Endothelial cell (in vitro differentiated cells): Measurements from ENCODE around the gene DENND10. TPM values are rescaled to one million over a fixed set of nuclear protein-coding genes. Genes with fewer than 3 reads are reported as not detected.

Experiments used
- DNase-seq: peaks from one replicate; pipeline ENCODE4 v3.0.0; 2021; ENCODE audit warnings: low spot score
- H3K27ac Mint-ChIP-seq: one replicate; pipeline ENCODE4 v1.8.0; 2021; ENCODE audit warnings: mixed read lengths, inconsistent platforms; ENCODE audit not compliant: unreplicated experiment
- H3K27me3 Mint-ChIP-seq: one replicate; pipeline ENCODE4 v1.8.0; 2021; ENCODE audit warnings: mild to moderate bottlenecking, moderate library complexity, mixed read lengths, inconsistent platforms; ENCODE audit not compliant: unreplicated experiment
- H3K36me3 Mint-ChIP-seq: one replicate; pipeline ENCODE4 v1.8.0; 2021; ENCODE audit warnings: mild to moderate bottlenecking, low read depth, mixed read lengths, inconsistent platforms; ENCODE audit not compliant: unreplicated experiment
- H3K4me1 Mint-ChIP-seq: one replicate; pipeline ENCODE4 v1.8.0; 2021; ENCODE audit warnings: mild to moderate bottlenecking, mixed read lengths, inconsistent platforms; ENCODE audit not compliant: unreplicated experiment
- H3K4me3 Mint-ChIP-seq: one replicate; pipeline ENCODE4 v1.8.0; 2021; ENCODE audit warnings: mild to moderate bottlenecking, mixed read lengths, inconsistent platforms; ENCODE audit not compliant: unreplicated experiment
- H3K9me3 Mint-ChIP-seq: one replicate; pipeline ENCODE4 v1.8.0; 2021; ENCODE audit warnings: mixed read lengths, inconsistent platforms; ENCODE audit not compliant: unreplicated experiment
- total RNA-seq: library from RNA; stranded (reverse); fragmentation: NEBNext Ultra II Directional; extraction: Animal tissue kit (Norgen Biotek cat#: 25700); gene quantifications from one replicate; pipeline ENCODE4 v1.2.1, GENCODE V29; 2021; ENCODE audit not compliant: unreplicated experiment
- TF ChIP-seq, protein P1 (sequence below): fragments of 200-600 bp; sonication (generic); IDR thresholded peaks from one replicate; pipeline ENCODE4 v1.5.0; 2021; ENCODE audit warnings: antibody characterized with exemption; ENCODE audit not compliant: unreplicated experiment

The DENND10 gene
- total RNA-seq, 1 donor from 2014 or later: 40.6 TPM

DNA sequence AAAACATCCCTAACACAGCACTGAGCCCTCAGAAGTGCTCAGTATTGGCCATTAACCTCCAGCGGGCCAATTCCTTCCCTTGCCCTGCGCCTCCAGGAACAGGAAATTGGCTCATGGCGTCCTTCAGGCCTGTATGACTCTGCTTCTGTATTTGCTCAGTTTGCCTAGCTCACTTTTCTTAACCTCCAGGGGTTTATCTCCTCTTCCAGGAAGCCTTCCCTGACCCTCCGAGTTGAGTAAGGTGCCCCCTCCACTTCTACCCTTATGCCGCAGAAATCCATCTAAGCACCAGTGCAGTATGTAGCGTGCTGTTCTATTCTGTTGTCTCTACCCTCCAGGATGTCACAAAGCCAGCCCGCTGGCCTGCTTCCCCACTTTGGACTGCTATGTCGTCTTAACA is 62.7 kb downstream of the DENND10 start:
- peaks cover 22% of the 10 kb centered on the region for H3K4me1 Mint-ChIP-seq
- H3K9me3 Mint-ChIP-seq: no peaks in the 10 kb centered on the region
- TF ChIP-seq, protein P1, sequence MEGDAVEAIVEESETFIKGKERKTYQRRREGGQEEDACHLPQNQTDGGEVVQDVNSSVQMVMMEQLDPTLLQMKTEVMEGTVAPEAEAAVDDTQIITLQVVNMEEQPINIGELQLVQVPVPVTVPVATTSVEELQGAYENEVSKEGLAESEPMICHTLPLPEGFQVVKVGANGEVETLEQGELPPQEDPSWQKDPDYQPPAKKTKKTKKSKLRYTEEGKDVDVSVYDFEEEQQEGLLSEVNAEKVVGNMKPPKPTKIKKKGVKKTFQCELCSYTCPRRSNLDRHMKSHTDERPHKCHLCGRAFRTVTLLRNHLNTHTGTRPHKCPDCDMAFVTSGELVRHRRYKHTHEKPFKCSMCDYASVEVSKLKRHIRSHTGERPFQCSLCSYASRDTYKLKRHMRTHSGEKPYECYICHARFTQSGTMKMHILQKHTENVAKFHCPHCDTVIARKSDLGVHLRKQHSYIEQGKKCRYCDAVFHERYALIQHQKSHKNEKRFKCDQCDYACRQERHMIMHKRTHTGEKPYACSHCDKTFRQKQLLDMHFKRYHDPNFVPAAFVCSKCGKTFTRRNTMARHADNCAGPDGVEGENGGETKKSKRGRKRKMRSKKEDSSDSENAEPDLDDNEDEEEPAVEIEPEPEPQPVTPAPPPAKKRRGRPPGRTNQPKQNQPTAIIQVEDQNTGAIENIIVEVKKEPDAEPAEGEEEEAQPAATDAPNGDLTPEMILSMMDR: no peak
- H3K27me3 Mint-ChIP-seq: peaks cover 5% of the 10 kb centered on the region
- peaks cover 26% of the 10 kb centered on the region for H3K36me3 Mint-ChIP-seq
- H3K27ac Mint-ChIP-seq: peak overlapping the region; percentile 67
- peak; percentile 16 for DNase-seq
- H3K4me3 Mint-ChIP-seq: peak overlapping the region; percentile 86

DNA sequence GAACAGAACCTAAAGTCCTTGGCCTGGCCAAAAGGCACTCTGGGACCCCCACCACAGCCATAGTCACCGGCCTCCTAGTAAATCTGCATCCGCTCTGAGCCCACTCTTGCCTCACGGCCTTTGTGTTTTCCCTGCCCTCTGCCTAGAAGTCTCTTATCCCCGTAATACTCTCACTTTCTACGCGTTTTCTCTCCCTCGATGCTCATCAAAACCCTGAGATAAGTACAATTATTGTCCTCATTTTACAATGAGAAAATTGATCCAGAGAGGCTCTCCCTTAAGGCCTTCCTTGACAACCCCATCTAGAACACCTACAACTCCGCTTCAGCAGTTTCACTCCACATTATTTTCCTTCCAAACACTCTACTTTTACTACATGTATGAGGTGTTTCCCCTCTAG is 63.1 kb downstream of the DENND10 start:
- Mint-ChIP-seq H3K27ac (peak overlapping the region; percentile 67), H3K9me3 (no peaks in the 10 kb centered on the region), H3K4me1 (peaks cover 22% of the 10 kb centered on the region), H3K36me3 (peaks cover 27% of the 10 kb centered on the region), H3K27me3 (peaks cover 5% of the 10 kb centered on the region), H3K4me3 (peak overlapping the region; percentile 86)
- TF ChIP-seq, protein P1: no peak
- no peak for DNase-seq

DNA sequence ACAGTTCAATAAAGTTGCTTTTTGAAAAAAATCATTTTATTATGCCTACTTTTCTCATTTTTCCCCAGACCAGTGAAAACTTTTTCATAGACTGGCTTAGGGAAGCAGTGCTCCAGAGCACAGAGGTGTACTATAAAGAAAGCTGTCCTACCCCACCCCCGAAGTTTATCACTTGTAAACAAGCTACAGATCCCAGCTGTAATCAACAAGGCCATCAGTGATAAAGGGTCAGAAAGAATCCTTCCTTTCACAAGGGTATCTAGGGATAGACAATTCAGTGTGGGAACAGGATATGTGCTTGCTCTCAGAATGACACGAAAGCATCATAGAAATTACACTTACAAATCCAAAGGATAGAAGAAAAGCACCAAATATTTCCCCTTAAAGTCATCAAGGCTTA is 70.2 kb downstream of the DENND10 start:
- Mint-ChIP-seq H3K27me3 (peaks cover 7% of the 10 kb centered on the region), H3K27ac (no peak overlapping the region)

DNA sequence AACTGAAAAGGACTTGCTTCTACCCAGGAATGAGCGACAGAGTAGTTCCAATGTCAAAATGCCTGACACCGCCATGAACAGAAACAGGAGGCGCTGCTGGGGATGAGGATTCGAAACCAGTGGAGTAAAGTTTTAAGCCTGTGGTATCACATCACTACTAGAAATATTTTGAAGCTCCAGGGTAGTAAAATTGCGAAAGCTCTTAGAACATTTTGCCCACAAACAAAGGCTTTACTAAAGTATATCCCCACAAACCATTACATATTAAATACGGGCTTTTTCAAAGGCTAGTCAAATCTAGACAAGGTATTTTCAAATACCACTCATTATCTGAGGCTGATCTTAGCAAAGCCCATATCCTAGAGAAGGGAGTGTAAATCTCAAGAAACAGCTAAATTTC is 72.3 kb downstream of the DENND10 start:
- Mint-ChIP-seq H3K4me3 (peak overlapping the region; percentile 52), H3K27me3 (peaks cover 7% of the 10 kb centered on the region), H3K4me1 (peaks cover 16% of the 10 kb centered on the region), H3K27ac (peak overlapping the region; percentile 27), H3K36me3 (peaks cover 20% of the 10 kb centered on the region), H3K9me3 (no peaks in the 10 kb centered on the region)
- TF ChIP-seq, protein P1: no peak
- no peak for DNase-seq

More for the DNA sequence above, 70.2 kb downstream of the DENND10 start:
- TF ChIP-seq, protein P1: no peak
- peaks cover 32% of the 10 kb centered on the region for H3K36me3 Mint-ChIP-seq
- no peak overlapping the region for H3K4me3 Mint-ChIP-seq
- H3K9me3 Mint-ChIP-seq: no peaks in the 10 kb centered on the region
- DNase-seq: no peak
- peaks cover 16% of the 10 kb centered on the region for H3K4me1 Mint-ChIP-seq

GRCh38 chr10:119177708-119178371 is 73.9 kb downstream of the DENND10 start:
- TF ChIP-seq, protein P1: no peak
- Mint-ChIP-seq H3K4me1 (peaks cover 16% of the 10 kb centered on the region), H3K27ac (peak overlapping the region; percentile 92), H3K9me3 (no peaks in the 10 kb centered on the region), H3K36me3 (peaks cover 13% of the 10 kb centered on the region), H3K4me3 (peak overlapping the region; percentile 99), H3K27me3 (peaks cover 7% of the 10 kb centered on the region)
- no peak for DNase-seq
